Osteocyte (in vitro differentiated cells): Measurements from ENCODE around the gene CASP3. TPM values are rescaled to one million over a fixed set of nuclear protein-coding genes. Genes with fewer than 3 reads are reported as not detected.
"Not testable (repeated sequence)": the region's sequence is repeated elsewhere in the genome, so short reads cannot be mapped to it uniquely, and the experiment has no call there.

Experiments
- DNase-seq: peaks from one replicate; pipeline ENCODE4 v3.0.0; 2021; ENCODE audit warnings: mixed read lengths; ENCODE audit not compliant: unreplicated experiment; ENCODE audit errors: extremely low spot score
- H3K27ac Mint-ChIP-seq: one replicate; pipeline ENCODE4 v1.8.0; 2021; ENCODE audit warnings: mild to moderate bottlenecking, mixed read lengths; ENCODE audit not compliant: unreplicated experiment
- H3K27me3 Mint-ChIP-seq: one replicate; pipeline ENCODE4 v1.8.0; 2021; ENCODE audit warnings: mixed read lengths; ENCODE audit not compliant: unreplicated experiment
- H3K36me3 Mint-ChIP-seq: one replicate; pipeline ENCODE4 v1.8.0; 2021; ENCODE audit warnings: mixed read lengths; ENCODE audit not compliant: unreplicated experiment
- H3K4me1 Mint-ChIP-seq: one replicate; pipeline ENCODE4 v1.8.0; 2021; ENCODE audit warnings: mixed read lengths; ENCODE audit not compliant: unreplicated experiment
- H3K4me3 Mint-ChIP-seq: one replicate; pipeline ENCODE4 v1.8.0; 2021; ENCODE audit warnings: mild to moderate bottlenecking, moderate library complexity, mixed read lengths; ENCODE audit not compliant: unreplicated experiment
- H3K9me3 Mint-ChIP-seq: one replicate; pipeline ENCODE4 v1.8.0; 2021; ENCODE audit warnings: mixed read lengths; ENCODE audit not compliant: unreplicated experiment
- CTCF ChIP-seq: fragments of 200-600 bp; sonication (generic); IDR thresholded peaks from 2 replicates; pipeline ENCODE4 v1.5.0; 2021; ENCODE audit warnings: antibody characterized with exemption, mild to moderate bottlenecking, moderate library complexity
- total RNA-seq: library from RNA; stranded (reverse); gene quantifications from 2 replicates; pipeline ENCODE4 v1.2.1, GENCODE V29; 2021

The CASP3 gene
- total RNA-seq, 1 donor from 2014 or later = 28.2 TPM

GRCh38 chr4:184666670-184667069 is 17.4 kb upstream of the CASP3 start:
- Mint-ChIP-seq H3K36me3 (peaks cover 24% of the 10 kb centered on the region), H3K4me1 (no peaks in the 10 kb centered on the region), H3K27me3 (no peaks in the 10 kb centered on the region), H3K4me3 (no peak overlapping the region), H3K9me3 (no peaks in the 10 kb centered on the region), H3K27ac (no peak overlapping the region)
- TF ChIP-seq CTCF = no peak
- DNase-seq = no peak

GRCh38 chr4:184664445-184665210 is 15.4 kb upstream of the CASP3 start:
- Mint-ChIP-seq H3K4me3 (no peak overlapping the region), H3K9me3 (no peaks in the 10 kb centered on the region), H3K27me3 (no peaks in the 10 kb centered on the region), H3K36me3 (peaks cover 24% of the 10 kb centered on the region), H3K4me1 (no peaks in the 10 kb centered on the region), H3K27ac (no peak overlapping the region)
- TF ChIP-seq CTCF = no peak
- no peak for DNase-seq

GRCh38 chr4:184662236-184662635 is 13.0 kb upstream of the CASP3 start:
- Mint-ChIP-seq H3K36me3 (peaks cover 10% of the 10 kb centered on the region), H3K27ac (no peak overlapping the region), H3K9me3 (no peaks in the 10 kb centered on the region), H3K4me3 (no peak overlapping the region), H3K27me3 (no peaks in the 10 kb centered on the region), H3K4me1 (no peaks in the 10 kb centered on the region)
- TF ChIP-seq CTCF = no peak
- DNase-seq = no peak

- TF ChIP-seq CTCF = no peak
- no peaks in the 10 kb centered on the region for H3K4me1 Mint-ChIP-seq
- DNase-seq = no peak
- no peak overlapping the region for H3K4me3 Mint-ChIP-seq
- H3K9me3 Mint-ChIP-seq = no peaks in the 10 kb centered on the region
- H3K36me3 Mint-ChIP-seq = peaks cover 17% of the 10 kb centered on the region
- H3K27me3 Mint-ChIP-seq = no peaks in the 10 kb centered on the region
- H3K27ac Mint-ChIP-seq = no peak overlapping the region
These were observed 11.7 kb upstream of the CASP3 start for GRCh38 chr4:184660978-184661377.

- not testable (repeated sequence) for H3K27me3 Mint-ChIP-seq, H3K27ac Mint-ChIP-seq, H3K36me3 Mint-ChIP-seq, H3K9me3 Mint-ChIP-seq, DNase-seq, H3K4me3 Mint-ChIP-seq
- peaks cover 14% of the 10 kb centered on the region for H3K4me1 Mint-ChIP-seq
These were observed 8.6 kb upstream of the CASP3 start for GRCh38 chr4:184657820-184658219.
